H1 (cell line): ENCODE results near the gene INHBC. TPM values are rescaled to one million over a fixed set of nuclear protein-coding genes. Genes with fewer than 3 reads are reported as not detected.

Experiments
- CTCF ChIA-PET: fragments of 300-600 bp; sonication (Branson Sonifier 250); formaldehyde crosslinking; loops from one replicate; lab custom pipeline; 2021; ENCODE audit not compliant: partially characterized antibody; lab: Charles Lee
- POLR2A ChIA-PET: fragments of 300-600 bp; sonication (Branson Sonifier 250); formaldehyde crosslinking; loops from one replicate; lab custom pipeline; 2021; ENCODE audit warnings: inconsistent platforms; ENCODE audit not compliant: partially characterized antibody; lab: Charles Lee
- DNase-seq, 2 experiments: peaks; one replicate each; pipeline versions ENCODE4 v3.0.0 to v3.0.0-alpha.2; 2010 to 2022; ENCODE audit warnings: low spot score in 2 of 2, low read depth in 1 of 2, mixed read lengths in 1 of 2
- FAIRE-seq: peaks from 2 replicates; lab custom pipeline; 2011; peaks lifted over from hg19 to GRCh38; lab: Jason Lieb, UNC
- H2AFZ ChIP-seq: 2 replicates; pipeline ENCODE4 v1.8.1; 2012; ENCODE audit warnings: low read length, inconsistent platforms
- H2AK5ac ChIP-seq: 2 replicates; pipeline ENCODE4 v1.6.1; 2013; ENCODE audit warnings: low read depth, low read length
- H2BK120ac ChIP-seq: replicated peaks from 2 replicates; pipeline ENCODE3; 2013; ENCODE audit warnings: low read depth, low read length, inconsistent platforms
- H2BK12ac ChIP-seq: 2 replicates; pipeline ENCODE4 v1.6.1; 2013; ENCODE audit warnings: low read depth, low read length
- H2BK15ac ChIP-seq: 2 replicates; pipeline ENCODE4 v1.6.1; 2013; ENCODE audit warnings: low read length
- H2BK20ac ChIP-seq: 2 replicates; pipeline ENCODE4 v1.6.1; 2013; ENCODE audit warnings: low read length
- H2BK5ac ChIP-seq: 2 replicates; pipeline ENCODE4 v1.6.1; 2013; ENCODE audit warnings: low read depth, low read length
- H3K14ac ChIP-seq: 2 replicates; pipeline ENCODE4 v1.6.1; 2013; ENCODE audit warnings: inconsistent platforms; ENCODE audit not compliant: insufficient read length
- H3K18ac ChIP-seq: 2 replicates; pipeline ENCODE4 v1.6.1; 2013; ENCODE audit warnings: low read length; ENCODE audit errors: extremely low read depth
- H3K23ac ChIP-seq: 2 replicates; pipeline ENCODE4 v1.6.1; 2013; ENCODE audit warnings: inconsistent platforms; ENCODE audit not compliant: insufficient read length
- H3K23me2 ChIP-seq: 2 replicates; pipeline ENCODE4 v1.6.1; 2013; ENCODE audit warnings: low read depth, low read length
- H3K27ac ChIP-seq: 2 replicates; pipeline ENCODE4 v1.6.1; 2011; ENCODE audit warnings: low read depth, low read length, inconsistent platforms
- H3K27me3 ChIP-seq, 4 experiments: replicated peaks in 1 of 4; 1 replicate in 1 of 4; 2 replicates in 3 of 4; pipeline versions ENCODE4 v1.6.1 to v1.8.1; 2011 to 2013; ENCODE audit warnings: low read length in 3 of 4, mild to moderate bottlenecking in 3 of 4, inconsistent platforms in 2 of 4, mixed read lengths in 2 of 4, moderate library complexity in 1 of 4; ENCODE audit not compliant: control insufficient read depth in 3 of 4, insufficient read depth in 3 of 4; ENCODE audit errors: extremely low read depth in 1 of 4
- H3K36me3 ChIP-seq, 4 experiments: 2 replicates each; pipeline versions ENCODE4 v1.6.1 to v1.8.1; 2011 to 2013; ENCODE audit warnings: mild to moderate bottlenecking in 4 of 4, low read length in 3 of 4, moderate library complexity in 2 of 4, control low read depth in 1 of 4, inconsistent platforms in 1 of 4; ENCODE audit not compliant: insufficient read depth in 4 of 4, control insufficient read depth in 2 of 4
- H3K4ac ChIP-seq: replicated peaks from 2 replicates; pipeline ENCODE3; 2013; ENCODE audit warnings: low read length, low read depth, mixed read lengths, inconsistent platforms; ENCODE audit not compliant: insufficient read length
- H3K4me1 ChIP-seq, 4 experiments: replicated peaks in 1 of 4; 1 replicate in 1 of 4; 2 replicates in 3 of 4; pipeline versions ENCODE4 v1.6.1 to v1.8.1; 2011 to 2013; ENCODE audit warnings: low read length in 3 of 4, inconsistent platforms in 2 of 4, mixed read lengths in 1 of 4; ENCODE audit not compliant: insufficient read depth in 4 of 4, control insufficient read depth in 3 of 4
- H3K4me2 ChIP-seq, 2 experiments: 2 replicates each; pipeline versions ENCODE4 v1.6.1 to v1.8.1; 2011 to 2013; ENCODE audit warnings: low read depth in 2 of 2, low read length in 2 of 2, control low read depth in 1 of 2, inconsistent platforms in 1 of 2, mild to moderate bottlenecking in 1 of 2; ENCODE audit not compliant: insufficient read depth in 1 of 2
- H3K4me3 ChIP-seq, 4 experiments: fragments of 200-600, 300-600 bp in 1 of 4; sonication (generic), shearing (Covaris generic), sonication (Bioruptor Twin) in 1 of 4; 2 replicates each; pipeline versions ENCODE4 v1.5.1 to v1.8.1; 2011 to 2016; ENCODE audit warnings: low read length in 4 of 4, low read depth in 3 of 4, control low read depth in 2 of 4, inconsistent platforms in 2 of 4, mild to moderate bottlenecking in 2 of 4, mixed read lengths in 1 of 4, moderate library complexity in 1 of 4; ENCODE audit not compliant: insufficient read depth in 2 of 4; ENCODE audit errors: extremely low read depth in 1 of 4
- H3K56ac ChIP-seq: replicated peaks from 2 replicates; pipeline ENCODE3; 2013; ENCODE audit warnings: low read depth, mild to moderate bottlenecking, mixed read lengths, low read length, inconsistent platforms; ENCODE audit not compliant: insufficient read length
- H3K79me1 ChIP-seq: 2 replicates; pipeline ENCODE4 v1.6.1; 2013; ENCODE audit warnings: low read depth, low read length, control low read depth
- H3K79me2 ChIP-seq, 2 experiments: 2 replicates each; pipeline versions ENCODE4 v1.6.1 to v1.8.1; 2012 to 2013; ENCODE audit warnings: low read length in 2 of 2, mild to moderate bottlenecking in 2 of 2, inconsistent platforms in 1 of 2; ENCODE audit not compliant: insufficient read depth in 2 of 2, control insufficient read depth in 1 of 2
- H3K9ac ChIP-seq, 4 experiments: replicated peaks in 1 of 4; 1 replicate in 1 of 4; 2 replicates in 3 of 4; pipeline versions ENCODE4 v1.6.1 to v1.8.1; 2011 to 2013; ENCODE audit warnings: low read depth in 3 of 4, low read length in 3 of 4, control low read depth in 2 of 4, mild to moderate bottlenecking in 2 of 4, moderate library complexity in 2 of 4, inconsistent platforms in 1 of 4; ENCODE audit errors: extremely low read depth in 1 of 4
- H3K9me3 ChIP-seq, 2 experiments: 2 replicates each; pipeline versions ENCODE4 v1.6.1 to v1.8.1; 2012 to 2013; ENCODE audit warnings: mild to moderate bottlenecking in 2 of 2, moderate library complexity in 2 of 2, control low read depth in 1 of 2, inconsistent platforms in 1 of 2, low read depth in 1 of 2, low read length in 1 of 2, mixed read lengths in 1 of 2; ENCODE audit not compliant: insufficient read depth in 2 of 2
- H4K20me1 ChIP-seq, 2 experiments: replicated peaks in 1 of 2; 2 replicates each; pipeline versions ENCODE3 to v1.8.1; 2011 to 2013; ENCODE audit warnings: inconsistent platforms in 2 of 2, low read length in 2 of 2, mild to moderate bottlenecking in 1 of 2; ENCODE audit not compliant: insufficient read depth in 2 of 2, control insufficient read depth in 1 of 2
- H4K5ac ChIP-seq: 2 replicates; pipeline ENCODE4 v1.6.1; 2013; ENCODE audit warnings: low read length, low read depth, mixed read lengths, inconsistent platforms; ENCODE audit not compliant: insufficient read length
- H4K8ac ChIP-seq: 2 replicates; pipeline ENCODE4 v1.8.0; 2013; ENCODE audit warnings: mild to moderate bottlenecking, moderate library complexity, low read length, inconsistent platforms; ENCODE audit not compliant: insufficient read depth; ENCODE audit errors: extremely low read depth
- H4K91ac ChIP-seq: replicated peaks from 2 replicates; pipeline ENCODE3; 2013; ENCODE audit warnings: low read length, mixed read lengths, inconsistent platforms; ENCODE audit not compliant: insufficient read length
- BCL11A ChIP-seq, 2 experiments: IDR thresholded peaks; one replicate each; pipeline ENCODE4 v1.6.1; 2011; ENCODE audit warnings: low read depth in 2 of 2, low read length in 2 of 2, mild to moderate bottlenecking in 2 of 2
- CEBPB ChIP-seq: IDR thresholded peaks from 2 replicates; pipeline ENCODE4 v1.6.1; 2012; ENCODE audit warnings: low read depth, low read length
- GTF2F1 ChIP-seq: IDR thresholded peaks from 2 replicates; pipeline ENCODE4 v1.6.1; 2012; ENCODE audit warnings: low read depth, low read length, improper control_type of control experiment, borderline replicate concordance
- POLR2AphosphoS5 ChIP-seq: IDR thresholded peaks from 2 replicates; pipeline ENCODE4 v1.6.1; 2011; ENCODE audit warnings: low read depth, low read length
- WGBS, 2 experiments: shearing (Covaris generic) in 1 of 2; methylation state at CpG; one replicate each; pipeline versions ENCODE4 v1.1.6 to v1.1.7; 2013 to 2015; ENCODE audit warnings: low lambda C conversion rate in 2 of 2, mixed read lengths in 2 of 2, inconsistent platforms in 1 of 2, low coverage in 1 of 2, missing lambda C conversion rate in 1 of 2; ENCODE audit not compliant: insufficient replicate concordance in 2 of 2, insufficient coverage in 1 of 2, insufficient read length in 1 of 2; ENCODE audit errors: extremely low coverage in 1 of 2, missing lambda C conversion rate in 1 of 2; 5-methylcytosine and 5-hydroxymethylcytosine counted together
- polyA plus RNA-seq, 7 experiments: library from polyadenylated mRNA; depleted of rRNA in 3 of 7; stranded (reverse) in 5 of 7; unstranded in 2 of 7; fragments of >200 nt in 5 of 7; fragments of 200-250 nt in 2 of 7; gene quantifications; 1 replicate in 5 of 7; 2 replicates in 1 of 7; 4 replicates in 1 of 7; pipeline versions ENCODE4 v1.2.1 to v1.2.3, GENCODE V29; 2011 to 2013; ENCODE audit warnings: missing spikeins in 2 of 7, mixed read lengths in 2 of 7
- total RNA-seq: library from RNA; stranded (reverse); fragmentation: NEBNext Ultra II Directional; extraction: Animal tissue kit (Norgen Biotek cat#: 25700); gene quantifications from 2 replicates; pipeline ENCODE4 v1.2.1, GENCODE V29; 2021

INHBC gene
- total and polyA plus RNA-seq, 2 of the 8 experiments (the other 6 are each of a cell fraction or from before 2014, with no cell fraction given): 0.15 TPM; not detected in 1

DNA sequence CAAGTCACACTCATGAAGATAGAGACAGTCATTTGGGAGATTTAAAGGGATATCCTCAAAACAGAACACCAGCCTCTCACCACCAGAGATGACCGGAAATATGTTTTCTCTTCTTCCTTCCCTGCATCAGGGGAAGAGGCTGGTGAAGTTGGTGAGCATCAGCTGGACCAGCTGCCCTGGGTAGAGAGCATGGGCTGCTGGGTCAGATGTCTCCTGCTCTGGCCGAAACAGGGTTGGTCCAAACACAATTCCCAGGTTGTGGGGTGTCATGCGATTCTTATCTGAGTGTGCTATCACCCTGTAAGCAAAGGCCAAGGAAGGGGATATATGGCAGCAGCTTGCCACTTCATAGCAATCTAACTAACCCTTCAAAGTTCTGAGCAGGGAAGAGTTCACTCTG lies 37.8 kb downstream of the INHBC start:
- FAIRE-seq: no peak
- CTCF ChIA-PET: interaction anchor here (1.4 to 25.1 kb wide), 2 partner anchors 14 to 15 kb away, joined by 4 to 441 read pairs; partner anchors contain the start of genes GLI1 and INHBE

More for the DNA sequence above, 37.8 kb downstream of the INHBC start:
- Histone ChIP-seq H3K9me3 (no peaks in the 10 kb centered on the region), H3K23me2 (peaks cover 8% of the 10 kb centered on the region; the same call in 1 of the 2 replicates), H3K79me2 (no peaks in the 10 kb centered on the region), H3K4me2 (no peak overlapping the region), H2AFZ (no peak overlapping the region), H3K36me3 (peaks cover 0 to 11% (median 2%) of the 10 kb centered on the region in 4 experiments; a peak in 3 of 8 replicates), H2BK20ac (no peak overlapping the region), H3K23ac (no peak overlapping the region), H2BK15ac (no peak overlapping the region), H3K18ac (no peak overlapping the region), H3K56ac (no peak overlapping the region), H4K91ac (no peak overlapping the region), H2BK5ac (no peak overlapping the region), H3K4me1 (peaks cover 0 to 25% (median 7%) of the 10 kb centered on the region in 4 experiments; a peak in 6 of 7 replicates), H2BK12ac (no peak overlapping the region), H4K5ac (no peak overlapping the region), H2AK5ac (no peak overlapping the region), H3K27me3 (peaks cover 20 to 48% (median 41%) of the 10 kb centered on the region in 4 experiments), H3K27ac (no peak overlapping the region), H4K20me1 (peaks cover 0 to 4% of the 10 kb centered on the region in 2 experiments), H2BK120ac (no peak overlapping the region), H3K4ac (no peak overlapping the region), H3K4me3 (no peak overlapping the region), H3K9ac (no peak overlapping the region), H3K14ac (no peak overlapping the region), H3K79me1 (no peaks in the 10 kb centered on the region), H4K8ac (no peak overlapping the region)
- POLR2A ChIA-PET: interaction anchor here (1.2 to 1.5 kb wide), 2 partner anchors 239 to 242 kb away, joined by 4 read pairs; no protein-coding TSS in a partner anchor
- WGBS, 2 experiments: 94% methylated on average over 3 of the region's 3 CpGs; no CpG with 5 or more reads in 1 of the 2 experiments
- TF ChIP-seq CEBPB: no peak
- no peak for TF ChIP-seq POLR2AphosphoS5
- no peak for TF ChIP-seq GTF2F1
- no peak for TF ChIP-seq BCL11A (IDR thresholded peaks at IDR 0.05; ENCODE audit: low read depth in 2 of 2, low read length in 2 of 2)
- DNase-seq: no peak
